ENCODE data around the gene CASTOR1.

The CASTOR1 gene

GRCh38 chr22:30289141-30289979 lies at the start of gene CASTOR1 (continued):
- TF ChIP-seq ZNF561 (tag by site-specific recombination; IDR thresholded peaks at IDR 0.05; ENCODE audit: borderline replicate concordance): peak; percentile 31; the same call in 1 of the 2 replicates
- no peak for TF ChIP-seq AEBP2 (tag by site-specific recombination; IDR thresholded peaks at IDR 0.05; ENCODE audit: borderline replicate concordance)
- peak; percentile 86 for TF ChIP-seq ZNF335 (tag by site-specific recombination; conservative IDR thresholded peaks at IDR 0.05)
- no peak for TF ChIP-seq MEIS1 (CRISPR knock-in tag; IDR thresholded peaks at IDR 0.05; ENCODE audit: borderline replicate concordance)
- TF ChIP-seq ZIC2 (tag by site-specific recombination; IDR thresholded peaks at IDR 0.05): 0 out of 2 replicates have a peak, but pooled peaks have one; percentile 33
- peak; percentile 96 for TF ChIP-seq KLF8 (tag by site-specific recombination; IDR thresholded peaks at IDR 0.05)
- peak; percentile 99 for TF ChIP-seq KLF10 (tag by site-specific recombination; IDR thresholded peaks at IDR 0.05)
- 0 out of 2 replicates have a peak, but pooled peaks have one; percentile 57 for TF ChIP-seq ZBTB7A (tag by site-specific recombination; IDR thresholded peaks at IDR 0.05; ENCODE audit: low read depth)
- TF ChIP-seq, protein P1, sequence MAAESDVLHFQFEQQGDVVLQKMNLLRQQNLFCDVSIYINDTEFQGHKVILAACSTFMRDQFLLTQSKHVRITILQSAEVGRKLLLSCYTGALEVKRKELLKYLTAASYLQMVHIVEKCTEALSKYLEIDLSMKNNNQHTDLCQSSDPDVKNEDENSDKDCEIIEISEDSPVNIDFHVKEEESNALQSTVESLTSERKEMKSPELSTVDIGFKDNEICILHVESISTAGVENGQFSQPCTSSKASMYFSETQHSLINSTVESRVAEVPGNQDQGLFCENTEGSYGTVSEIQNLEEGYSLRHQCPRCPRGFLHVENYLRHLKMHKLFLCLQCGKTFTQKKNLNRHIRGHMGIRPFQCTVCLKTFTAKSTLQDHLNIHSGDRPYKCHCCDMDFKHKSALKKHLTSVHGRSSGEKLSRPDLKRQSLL (tag by site-specific recombination; IDR thresholded peaks at IDR 0.05): peak; percentile 81
- TF ChIP-seq ZNF843 (tag by site-specific recombination; IDR thresholded peaks at IDR 0.05): no peak
- no peak for TF ChIP-seq ZNF362 (tag by site-specific recombination; IDR thresholded peaks at IDR 0.05)
- peak; percentile 92 for TF ChIP-seq ZBTB17 (tag by site-specific recombination; IDR thresholded peaks at IDR 0.05)
- peak; percentile 53; the same call in 1 of the 2 replicates for TF ChIP-seq ZFHX2 (tag by site-specific recombination; conservative IDR thresholded peaks at IDR 0.05)
- peak; percentile 47; the same call in 1 of the 2 replicates for TF ChIP-seq ZBTB10 (tag by site-specific recombination; IDR thresholded peaks at IDR 0.05)
- TF ChIP-seq ZNF16 (tag by site-specific recombination; IDR thresholded peaks at IDR 0.05; ENCODE audit: low read depth): no peak
- peak; percentile 92 for TF ChIP-seq IKZF3 (tag by site-specific recombination; IDR thresholded peaks at IDR 0.05)
- TF ChIP-seq ZNF514 (tag by site-specific recombination; IDR thresholded peaks at IDR 0.05): no peak
- TF ChIP-seq GLIS1 (tag by site-specific recombination; IDR thresholded peaks at IDR 0.05): peak; percentile 63
- TF ChIP-seq SP2 (tag by site-specific recombination; IDR thresholded peaks at IDR 0.05): peak; percentile 96
- peak; percentile 85 for TF ChIP-seq GLIS2 (tag by site-specific recombination; IDR thresholded peaks at IDR 0.05)
- peak; percentile 89 for TF ChIP-seq ZNF449 (tag by site-specific recombination; IDR thresholded peaks at IDR 0.05)
- TF ChIP-seq ZSCAN30 (tag by site-specific recombination; IDR thresholded peaks at IDR 0.05): no peak
- peak; percentile 85 for TF ChIP-seq KLF1 (tag by site-specific recombination; IDR thresholded peaks at IDR 0.05)
- TF ChIP-seq TRIM28 (IDR thresholded peaks at IDR 0.05; ENCODE audit: borderline replicate concordance, low read length): no peak
- TF ChIP-seq KLF16 (tag by site-specific recombination; IDR thresholded peaks at IDR 0.05): peak; percentile 6; the same call in 1 of the 2 replicates
